ENCODE results near the gene PIBF1.
"Not testable (repeated sequence)": the region's sequence is repeated elsewhere in the genome, so short reads cannot be mapped to it uniquely, and the experiment has no call there.

The PIBF1 gene

GRCh38 chr13:72896869-72897268 is 114.9 kb downstream of the PIBF1 start:
- no peak for DNase-seq

GRCh38 chr13:72901546-72901945 is 119.6 kb downstream of the PIBF1 start:
- not testable (repeated sequence) for DNase-seq

- no peak for DNase-seq
Measured at GRCh38 chr13:72908416-72908815, 126.5 kb downstream of the PIBF1 start.

GRCh38 chr13:72911981-72912380 is 130.0 kb downstream of the PIBF1 start:
- DNase-seq: no peak

GRCh38 chr13:72920097-72920496 is 138.2 kb downstream of the PIBF1 start:
- DNase-seq: no peak

- no peak for DNase-seq
Measured at GRCh38 chr13:72931311-72931710, 149.4 kb downstream of the PIBF1 start.

- no peak for DNase-seq
Measured at GRCh38 chr13:72932250-72932649, 150.3 kb downstream of the PIBF1 start.

GRCh38 chr13:72946267-72946666 is 164.3 kb downstream of the PIBF1 start:
- DNase-seq: not testable (repeated sequence)

GRCh38 chr13:72952529-72953141 is 170.7 kb downstream of the PIBF1 start:
- DNase-seq: no peak

- DNase-seq: no peak
Measured at GRCh38 chr13:72953391-72953965, 171.5 kb downstream of the PIBF1 start.

GRCh38 chr13:72959643-72960042 is 177.7 kb downstream of the PIBF1 start:
- no peak for DNase-seq

GRCh38 chr13:72960114-72960513 is 178.2 kb downstream of the PIBF1 start:
- DNase-seq: no peak

GRCh38 chr13:72960541-72960940 is 178.6 kb downstream of the PIBF1 start:
- no peak for DNase-seq

- DNase-seq: no peak
Measured at GRCh38 chr13:72963762-72964161, 181.8 kb downstream of the PIBF1 start.

GRCh38 chr13:72970301-72970880 is 188.5 kb downstream of the PIBF1 start:
- DNase-seq: no peak

- no peak for DNase-seq
Measured at GRCh38 chr13:72970956-72971355, 189.0 kb downstream of the PIBF1 start.

- no peak for DNase-seq
Measured at GRCh38 chr13:72973234-72973633, 191.3 kb downstream of the PIBF1 start.

- DNase-seq: no peak
Measured at GRCh38 chr13:72983085-72983768, 201.3 kb downstream of the PIBF1 start.

- DNase-seq: no peak
Measured at GRCh38 chr13:72985610-72986009, 203.7 kb downstream of the PIBF1 start.

GRCh38 chr13:72986197-72986596 is 204.3 kb downstream of the PIBF1 start:
- no peak for DNase-seq

GRCh38 chr13:72990953-72991352 is 209.0 kb downstream of the PIBF1 start:
- no peak for DNase-seq

- no peak for DNase-seq
Measured at GRCh38 chr13:72998012-72998411, 216.1 kb downstream of the PIBF1 start.

Data from anterior cingulate cortex (tissue), 58 donors.